Endothelial cell of umbilical vein (primary cell): ENCODE measurements around the gene ACBD5. TPM values are rescaled to one million over a fixed set of nuclear protein-coding genes. Genes with fewer than 3 reads are reported as not detected.

Experiments used
- BruUV-seq: library from RNA; stranded (reverse); fragments of 400-500 nt; replicated peaks from 2 replicates; lab custom pipeline; 2021; lab: Mats Ljungman, UMichigan
- CTCF ChIA-PET: fragments of 300-600, 350-600 bp; sonication (Branson Sonifier 250); formaldehyde crosslinking; loops from one replicate; lab custom pipeline; 2021; ENCODE audit warnings: antibody characterized with exemption, inconsistent platforms; lab: Charles Lee
- POLR2A ChIA-PET: fragments of 300-600, 350-600 bp; sonication (Branson Sonifier 250); formaldehyde crosslinking; loops from one replicate; lab custom pipeline; 2021; ENCODE audit warnings: antibody characterized with exemption, inconsistent platforms; lab: Charles Lee
- DNase-seq: peaks from one replicate; pipeline ENCODE4 v3.0.0-alpha.2; 2011; ENCODE audit warnings: low read depth, low spot score
- FAIRE-seq: peaks from 2 replicates; lab custom pipeline; 2011; peaks lifted over from hg19 to GRCh38; lab: Jason Lieb, UNC
- H2AFZ ChIP-seq: 2 replicates; pipeline ENCODE4 v1.6.0; 2012; ENCODE audit warnings: low read depth, low read length, control low read depth, inconsistent platforms
- H3K27ac ChIP-seq: 2 replicates; pipeline ENCODE4 v1.5.1; 2011; ENCODE audit warnings: low read depth, mild to moderate bottlenecking, control low read depth, low read length, moderate library complexity; ENCODE audit not compliant: insufficient read depth
- H3K27me3 ChIP-seq, 2 experiments: 2 replicates each; pipeline versions ENCODE4 v1.6.0 to v1.6.1; 2011; ENCODE audit warnings: low read length in 2 of 2, mixed read lengths in 1 of 2; ENCODE audit not compliant: control insufficient read depth in 2 of 2, insufficient read depth in 2 of 2
- H3K36me3 ChIP-seq, 2 experiments: 2 replicates in 1 of 2; 3 replicates in 1 of 2; pipeline ENCODE4 v1.5.1; 2011; ENCODE audit warnings: low read length in 2 of 2, mild to moderate bottlenecking in 1 of 2, moderate library complexity in 1 of 2; ENCODE audit not compliant: control insufficient read depth in 2 of 2, insufficient read depth in 2 of 2; ENCODE audit errors: extremely low read depth in 1 of 2
- H3K4me1 ChIP-seq: 3 replicates; pipeline ENCODE4 v1.5.1; 2011; ENCODE audit warnings: mild to moderate bottlenecking, low read length; ENCODE audit not compliant: control insufficient read depth, insufficient read depth; ENCODE audit errors: extremely low read depth
- H3K4me2 ChIP-seq: 2 replicates; pipeline ENCODE4 v1.6.1; 2011; ENCODE audit warnings: low read length, control low read depth, mixed read lengths; ENCODE audit not compliant: insufficient read depth
- H3K4me3 ChIP-seq, 3 experiments: fragments of 200-600 bp in 1 of 3; sonication (generic), shearing (Covaris generic) in 1 of 3; replicated peaks in 1 of 3; 2 replicates each; pipeline ENCODE4 v1.5.1; 2011 to 2016; ENCODE audit warnings: control low read depth in 3 of 3, low read length in 3 of 3, mild to moderate bottlenecking in 2 of 3, inconsistent platforms in 1 of 3, low read depth in 1 of 3, moderate library complexity in 1 of 3; ENCODE audit not compliant: insufficient read depth in 1 of 3
- H3K79me2 ChIP-seq: 2 replicates; pipeline ENCODE4 v1.6.0; 2012; ENCODE audit warnings: low read length, inconsistent platforms; ENCODE audit not compliant: control insufficient read depth, insufficient read depth
- H3K9ac ChIP-seq: replicated peaks from 2 replicates; pipeline ENCODE3; 2011; ENCODE audit warnings: low read length, control low read depth; ENCODE audit not compliant: insufficient read depth; ENCODE audit errors: extremely low read depth
- H3K9me1 ChIP-seq: replicated peaks from 3 replicates; pipeline ENCODE4 v1.6.0; 2011; ENCODE audit warnings: mild to moderate bottlenecking, low read length; ENCODE audit not compliant: control insufficient read depth, insufficient read depth; ENCODE audit errors: extremely low read depth
- H3K9me3 ChIP-seq: replicated peaks from 2 replicates; pipeline ENCODE4 v1.5.1; 2012; ENCODE audit warnings: low read length, inconsistent platforms; ENCODE audit not compliant: control insufficient read depth, insufficient read depth
- H4K20me1 ChIP-seq: replicated peaks from 2 replicates; pipeline ENCODE3; 2011; ENCODE audit warnings: mild to moderate bottlenecking, low read length; ENCODE audit not compliant: control insufficient read depth, insufficient read depth; ENCODE audit errors: extremely low read depth
- EZH2 ChIP-seq: IDR thresholded peaks from 2 replicates; pipeline ENCODE4 v1.6.1; 2012; ENCODE audit warnings: borderline replicate concordance, low read depth, mild to moderate bottlenecking, moderate library complexity, low read length, inconsistent platforms; ENCODE audit not compliant: severe bottlenecking
- FOS ChIP-seq: IDR thresholded peaks from 2 replicates; pipeline ENCODE4 v1.6.1; 2011; ENCODE audit warnings: mild to moderate bottlenecking, low read length, moderate library complexity, borderline replicate concordance; ENCODE audit not compliant: insufficient read depth
- GATA2 ChIP-seq: IDR thresholded peaks from 2 replicates; pipeline ENCODE4 v1.7.0; 2011; ENCODE audit warnings: low read depth, mild to moderate bottlenecking, moderate library complexity, mixed read lengths, low read length; ENCODE audit not compliant: insufficient read length, insufficient read depth
- JUN ChIP-seq: IDR thresholded peaks from 2 replicates; pipeline ENCODE4 v1.6.1; 2011; ENCODE audit warnings: borderline replicate concordance, low read depth; ENCODE audit not compliant: insufficient read length, insufficient read depth
- MYC ChIP-seq: IDR thresholded peaks from one replicate; pipeline ENCODE4 v1.6.1; 2011; ENCODE audit warnings: mild to moderate bottlenecking, low read depth, low read length
- POLR2A ChIP-seq: IDR thresholded peaks from 2 replicates; pipeline ENCODE4 v1.6.1; 2012; ENCODE audit warnings: low read depth, mild to moderate bottlenecking, control low read depth, low read length
- POLR2AphosphoS5 ChIP-seq: IDR thresholded peaks from 2 replicates; pipeline ENCODE4 v1.6.1; 2012; ENCODE audit warnings: low read depth, mild to moderate bottlenecking, control low read depth, low read length, moderate library complexity; ENCODE audit not compliant: insufficient read depth
- dilution Hi-C: fragments of 300-500 bp; cut with MboI; formaldehyde crosslinking; loops from one replicate; pipeline ENCODE4 v1.15.0; 2019; ENCODE audit warnings: low sequenced_read_pairs; ENCODE audit not compliant: extremely low pct_ligation_motif_present
- intact Hi-C: fragments of 100-400 bp; cut with micrococcal nuclease; formaldehyde crosslinking; loops from one replicate; pipeline ENCODE4 v1.10.0; 2022
- polyA plus RNA-seq, 4 experiments: library from polyadenylated mRNA; depleted of rRNA in 3 of 4; stranded (reverse) in 3 of 4; unstranded in 1 of 4; fragments of >200 nt; gene quantifications; 2 replicates each; pipeline versions ENCODE4 v1.2.1 to v1.2.3, GENCODE V29; 2011 to 2012; ENCODE audit warnings: missing spikeins in 1 of 4
- total RNA-seq: library from RNA; stranded (reverse); gene quantifications from 2 replicates; pipeline ENCODE4 v1.2.3, GENCODE V29; 2021
- TF ChIP-seq, protein P1 (sequence below), 2 donors: IDR thresholded peaks; 1 replicate in 1 of 2; 2 replicates in 1 of 2; pipeline ENCODE4 v1.5.1; 2011; ENCODE audit warnings: low read length in 2 of 2, mild to moderate bottlenecking in 2 of 2, moderate library complexity in 2 of 2, control low read depth in 1 of 2, inconsistent platforms in 1 of 2, low read depth in 1 of 2; ENCODE audit not compliant: insufficient read depth in 1 of 2; ENCODE audit errors: extremely low read depth in 1 of 2
- TF ChIP-seq, protein P2 (sequence below): IDR thresholded peaks from 2 replicates; pipeline ENCODE4 v1.6.1; 2011; ENCODE audit not compliant: insufficient read depth, insufficient read length

The ACBD5 gene
- total and polyA plus RNA-seq, 2 donors (not counting 3 experiments of a cell fraction or from before 2014, with no cell fraction given), result 6.6 to 21.5 TPM

DNA sequence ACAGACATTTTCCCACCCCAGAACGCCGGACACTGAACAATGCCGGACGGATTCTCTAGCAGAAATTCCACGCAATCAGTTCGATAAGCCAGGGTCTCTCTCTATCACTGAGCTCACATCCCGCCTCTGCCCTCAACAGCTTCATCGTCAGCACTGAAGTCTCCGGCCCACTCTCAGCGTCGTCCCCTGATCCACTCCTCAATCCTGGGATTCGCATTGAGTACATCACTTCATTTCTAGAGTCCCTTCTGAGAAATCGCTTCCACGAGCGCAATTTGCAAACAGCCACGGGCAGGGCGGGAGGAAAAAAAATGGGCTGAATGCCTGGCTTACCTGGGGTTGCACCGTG, 86.8 kb downstream of the ACBD5 start:
- intact Hi-C loops (loop anchor here (1.0 kb wide), 1 partner anchor 54 kb away; the partner anchor contains the start of gene ANKRD26), dilution Hi-C loops (no loop called here)
- Histone ChIP-seq H3K27ac (peak overlapping the region; percentile 92), H3K9me1 (no peaks in the 10 kb centered on the region), H3K4me2 (peak overlapping the region; percentile 87), H3K9me3 (no peaks in the 10 kb centered on the region), H3K27me3 (no peaks in the 10 kb centered on the region), H3K4me1 (peaks cover 13% of the 10 kb centered on the region), H3K4me3 (peak overlapping the region; percentile 66 to 84 (median 74)), H3K9ac (peak overlapping the region; percentile 98), H2AFZ (peak overlapping the region; percentile 61), H3K36me3 (no peaks in the 10 kb centered on the region), H4K20me1 (peaks cover 2% of the 10 kb centered on the region), H3K79me2 (peaks cover 78% of the 10 kb centered on the region)
- ChIA-PET POLR2A (interaction anchor here (0.5 to 1.4 kb wide), 5 partner anchors 18 to 1754 kb away, joined by 4 to 6 read pairs (median 5); no protein-coding TSS in a partner anchor), CTCF (interaction anchor here (0.9 to 2.0 kb wide), 6 partner anchors 32 to 89 kb away, joined by 3 to 9 read pairs (median 4); no protein-coding TSS in a partner anchor)
- DNase-seq (no peak), FAIRE-seq (no peak)
- no peak for TF ChIP-seq POLR2A
- no peak for TF ChIP-seq FOS
- no peak for TF ChIP-seq POLR2AphosphoS5
- BruUV-seq, result TSS peak; percentile 43

DNA sequence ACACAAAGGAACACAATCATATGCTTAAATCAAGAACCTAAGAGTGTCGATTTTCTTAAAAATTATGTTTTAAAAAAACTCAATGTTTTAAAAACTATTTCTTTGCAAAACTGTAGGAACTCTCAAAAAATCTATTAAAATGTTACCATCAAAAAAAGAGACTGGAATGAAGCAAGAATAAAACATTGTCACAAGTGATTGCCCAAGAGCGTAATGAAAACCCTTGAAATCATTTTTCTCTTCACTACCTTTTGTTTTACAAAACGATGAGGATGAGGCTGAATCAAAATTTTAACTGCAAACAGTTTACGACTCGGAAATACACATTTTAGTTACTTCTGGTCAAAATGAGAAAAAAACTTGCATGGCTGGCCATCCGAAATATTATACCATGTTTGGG, 87.3 kb downstream of the ACBD5 start:
- POLR2A ChIA-PET, result interaction anchor here (0.5 to 1.4 kb wide), 3 partner anchors 17 to 184 kb away, joined by 4 to 6 read pairs (median 4); no protein-coding TSS in a partner anchor

More for the DNA sequence above, 87.3 kb downstream of the ACBD5 start:
- H3K27me3 ChIP-seq, result no peaks in the 10 kb centered on the region
- FAIRE-seq (peak; percentile 4), DNase-seq (no peak)
- TF ChIP-seq EZH2 (no peak), FOS (no peak), MYC (no peak), POLR2A (no peak), GATA2 (no peak), JUN (no peak), POLR2AphosphoS5 (no peak)
- TF ChIP-seq, protein P1, sequence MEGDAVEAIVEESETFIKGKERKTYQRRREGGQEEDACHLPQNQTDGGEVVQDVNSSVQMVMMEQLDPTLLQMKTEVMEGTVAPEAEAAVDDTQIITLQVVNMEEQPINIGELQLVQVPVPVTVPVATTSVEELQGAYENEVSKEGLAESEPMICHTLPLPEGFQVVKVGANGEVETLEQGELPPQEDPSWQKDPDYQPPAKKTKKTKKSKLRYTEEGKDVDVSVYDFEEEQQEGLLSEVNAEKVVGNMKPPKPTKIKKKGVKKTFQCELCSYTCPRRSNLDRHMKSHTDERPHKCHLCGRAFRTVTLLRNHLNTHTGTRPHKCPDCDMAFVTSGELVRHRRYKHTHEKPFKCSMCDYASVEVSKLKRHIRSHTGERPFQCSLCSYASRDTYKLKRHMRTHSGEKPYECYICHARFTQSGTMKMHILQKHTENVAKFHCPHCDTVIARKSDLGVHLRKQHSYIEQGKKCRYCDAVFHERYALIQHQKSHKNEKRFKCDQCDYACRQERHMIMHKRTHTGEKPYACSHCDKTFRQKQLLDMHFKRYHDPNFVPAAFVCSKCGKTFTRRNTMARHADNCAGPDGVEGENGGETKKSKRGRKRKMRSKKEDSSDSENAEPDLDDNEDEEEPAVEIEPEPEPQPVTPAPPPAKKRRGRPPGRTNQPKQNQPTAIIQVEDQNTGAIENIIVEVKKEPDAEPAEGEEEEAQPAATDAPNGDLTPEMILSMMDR (IDR thresholded peaks at IDR 0.05; ENCODE audit: extremely low read depth in 1 of 2, insufficient read depth in 1 of 2, low read depth in 1 of 2, low read length in 2 of 2), result no peak
- TF ChIP-seq, protein P2, sequence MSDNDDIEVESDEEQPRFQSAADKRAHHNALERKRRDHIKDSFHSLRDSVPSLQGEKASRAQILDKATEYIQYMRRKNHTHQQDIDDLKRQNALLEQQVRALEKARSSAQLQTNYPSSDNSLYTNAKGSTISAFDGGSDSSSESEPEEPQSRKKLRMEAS, result no peak
- H4K20me1 ChIP-seq, result peaks cover 2% of the 10 kb centered on the region
- H3K9me3 ChIP-seq, result no peaks in the 10 kb centered on the region
- peaks cover 13% of the 10 kb centered on the region for H3K4me1 ChIP-seq
- dilution Hi-C loops, result no loop called here
- peaks cover 81% of the 10 kb centered on the region for H3K79me2 ChIP-seq
- peak overlapping the region; percentile 92 for H3K27ac ChIP-seq
- peak overlapping the region; percentile 66 to 84 (median 74) for H3K4me3 ChIP-seq
- CTCF ChIA-PET, result interaction anchor here (1.1 to 2.0 kb wide), 4 partner anchors 31 to 70 kb away, joined by 3 to 9 read pairs (median 4); no protein-coding TSS in a partner anchor
- peaks cover 0 to under 1% of the 10 kb centered on the region in 2 experiments for H3K36me3 ChIP-seq
- intact Hi-C loops, result no loop called here
- no peaks in the 10 kb centered on the region for H3K9me1 ChIP-seq
- H3K4me2 ChIP-seq, result peak overlapping the region; percentile 87
- no TSS peak for BruUV-seq
- H3K9ac ChIP-seq, result peak overlapping the region; percentile 98
- no peak overlapping the region for H2AFZ ChIP-seq
